HUES48 (cell line): ENCODE data around the gene ZBTB8A.
"Not testable (repeated sequence)": the region's sequence is repeated elsewhere in the genome, so short reads cannot be mapped to it uniquely, and the experiment has no call there.

Experiments used
- H3K27ac ChIP-seq: one replicate; pipeline ENCODE4 v1.7.0; 2013; ENCODE audit warnings: low read depth, low read length, inconsistent platforms
- H3K27me3 ChIP-seq: 2 replicates; pipeline ENCODE4 v1.6.1; 2013; ENCODE audit warnings: mild to moderate bottlenecking, low read length; ENCODE audit not compliant: control insufficient read depth, insufficient read depth
- H3K36me3 ChIP-seq: 2 replicates; pipeline ENCODE4 v1.6.1; 2013; ENCODE audit warnings: low read length; ENCODE audit not compliant: control insufficient read depth, insufficient read depth
- H3K4me1 ChIP-seq: 2 replicates; pipeline ENCODE4 v1.6.1; 2013; ENCODE audit warnings: mild to moderate bottlenecking, low read length; ENCODE audit not compliant: control insufficient read depth, insufficient read depth
- H3K4me3 ChIP-seq: 2 replicates; pipeline ENCODE4 v1.5.1; 2013; ENCODE audit warnings: mild to moderate bottlenecking, low read depth, low read length
- H3K9ac ChIP-seq: 2 replicates; pipeline ENCODE4 v1.6.1; 2013; ENCODE audit warnings: mild to moderate bottlenecking, low read depth, low read length, moderate library complexity
- H3K9me3 ChIP-seq: 2 replicates; pipeline ENCODE4 v1.6.1; 2013; ENCODE audit warnings: low read length; ENCODE audit not compliant: control insufficient read depth, insufficient read depth

Gene ZBTB8A

DNA sequence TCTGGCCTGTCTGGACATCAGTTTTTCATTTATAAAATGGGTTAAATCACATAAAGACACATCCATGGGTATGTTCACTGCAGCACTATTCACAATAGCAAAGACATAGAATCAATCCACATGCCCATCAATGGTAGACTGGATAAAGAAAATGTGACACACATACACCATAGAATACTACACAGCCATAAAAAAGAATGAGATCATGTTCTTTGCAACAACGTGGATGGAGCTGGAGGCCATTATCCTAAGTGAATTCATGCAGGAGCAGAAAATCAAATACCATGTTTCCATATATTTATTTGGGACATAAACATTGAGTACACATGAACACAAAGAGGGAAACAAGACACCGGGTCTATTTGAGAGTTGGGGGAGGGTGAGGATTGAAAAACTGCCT is 83.0 kb downstream of the ZBTB8A start:
- H3K36me3 ChIP-seq = peaks cover 24% of the 10 kb centered on the region
- no peaks in the 10 kb centered on the region for H3K9me3 ChIP-seq
- no peaks in the 10 kb centered on the region for H3K4me1 ChIP-seq
- no peaks in the 10 kb centered on the region for H3K27me3 ChIP-seq
- H3K27ac ChIP-seq = no peak overlapping the region
- no peak overlapping the region for H3K4me3 ChIP-seq
- H3K9ac ChIP-seq = no peak overlapping the region

DNA sequence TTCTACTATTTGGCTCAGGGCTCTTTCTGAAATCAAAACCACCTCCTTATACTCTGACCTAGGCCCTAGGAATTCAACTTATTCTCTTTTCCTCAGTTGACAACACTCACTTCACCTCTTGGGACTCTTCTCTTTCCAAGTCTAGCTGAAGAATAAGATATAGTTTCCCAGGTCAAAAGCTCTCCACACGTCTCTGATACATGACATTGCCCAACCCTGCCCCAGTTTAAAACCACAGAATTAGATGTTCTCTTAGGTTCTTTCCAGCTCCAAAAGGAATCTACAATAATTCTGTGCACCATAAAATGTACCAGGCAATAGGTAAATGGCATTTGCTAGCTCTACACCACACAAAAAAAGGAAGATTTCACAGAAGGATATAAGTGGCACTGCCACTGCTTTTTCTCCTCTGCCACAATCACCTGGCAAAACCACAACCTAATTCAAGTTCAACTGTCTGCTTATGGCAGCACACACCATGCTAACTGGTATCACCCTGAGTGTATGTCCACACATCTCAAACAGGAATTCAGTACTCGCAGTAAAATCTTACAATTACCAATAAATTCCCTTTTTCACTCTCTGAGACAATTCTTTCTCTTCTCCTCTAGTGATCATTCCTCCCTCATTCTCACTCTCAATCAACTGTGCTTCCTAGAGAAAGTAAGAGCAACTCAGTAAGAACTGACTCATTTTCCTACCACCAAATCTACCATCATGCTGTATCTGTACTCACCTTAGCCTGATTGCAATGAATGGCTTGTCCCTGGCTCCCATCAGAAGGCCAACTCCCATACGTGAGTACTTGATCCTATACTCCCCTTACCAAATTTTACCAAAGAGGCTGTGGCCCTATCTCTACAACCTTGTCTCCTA is 83.8 kb downstream of the ZBTB8A start:
- no peak overlapping the region for H3K4me3 ChIP-seq
- no peaks in the 10 kb centered on the region for H3K9me3 ChIP-seq
- H3K4me1 ChIP-seq = no peaks in the 10 kb centered on the region
- no peak overlapping the region for H3K27ac ChIP-seq
- H3K9ac ChIP-seq = no peak overlapping the region
- H3K36me3 ChIP-seq = peaks cover 30% of the 10 kb centered on the region
- H3K27me3 ChIP-seq = no peaks in the 10 kb centered on the region

DNA sequence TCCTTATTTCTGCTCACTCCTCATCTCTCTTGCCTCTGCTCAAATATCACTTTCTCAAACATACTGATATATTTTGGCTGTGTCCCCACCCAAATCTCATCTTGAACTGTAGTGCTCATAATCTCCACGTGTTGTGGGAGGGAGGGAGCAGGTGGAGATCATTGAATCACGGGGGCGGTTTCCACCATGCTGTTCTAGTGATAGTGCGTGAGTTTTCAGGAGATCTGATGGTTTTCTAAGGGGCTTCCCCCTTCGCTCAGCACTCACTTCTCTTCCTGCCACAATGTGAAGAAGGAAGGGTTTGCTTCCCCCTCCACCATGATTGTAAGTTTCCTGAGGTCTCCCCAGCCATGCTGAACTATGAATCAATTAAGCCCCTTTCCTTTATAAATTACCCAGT is 84.5 kb downstream of the ZBTB8A start:
- Histone ChIP-seq H3K4me1 (no peaks in the 10 kb centered on the region), H3K4me3 (no peak overlapping the region), H3K36me3 (peaks cover 35% of the 10 kb centered on the region), H3K27me3 (no peaks in the 10 kb centered on the region), H3K9me3 (no peaks in the 10 kb centered on the region), H3K27ac (no peak overlapping the region), H3K9ac (no peak overlapping the region)

DNA sequence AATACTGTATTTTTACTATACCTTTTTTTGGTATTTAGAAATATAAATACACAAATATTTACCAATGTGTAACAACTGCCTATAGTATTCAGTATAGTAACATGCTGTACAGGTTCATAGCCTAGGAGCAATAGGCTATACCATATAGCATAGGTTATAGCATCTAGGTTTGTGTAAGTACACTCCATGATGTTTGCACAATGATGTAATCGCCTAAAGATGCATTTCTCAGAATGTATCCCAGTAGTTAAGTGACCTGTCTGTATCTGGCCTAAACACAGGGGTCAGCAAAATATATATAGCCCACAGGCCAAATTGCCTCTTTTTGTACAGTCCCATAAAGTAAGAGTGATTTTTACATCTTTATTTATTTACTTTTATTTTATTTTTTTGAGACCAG is 86.9 kb downstream of the ZBTB8A start:
- Histone ChIP-seq H3K9ac (no peak overlapping the region), H3K27ac (no peak overlapping the region), H3K9me3 (no peaks in the 10 kb centered on the region), H3K27me3 (no peaks in the 10 kb centered on the region), H3K36me3 (peaks cover 47% of the 10 kb centered on the region), H3K4me3 (no peak overlapping the region), H3K4me1 (no peaks in the 10 kb centered on the region)

DNA sequence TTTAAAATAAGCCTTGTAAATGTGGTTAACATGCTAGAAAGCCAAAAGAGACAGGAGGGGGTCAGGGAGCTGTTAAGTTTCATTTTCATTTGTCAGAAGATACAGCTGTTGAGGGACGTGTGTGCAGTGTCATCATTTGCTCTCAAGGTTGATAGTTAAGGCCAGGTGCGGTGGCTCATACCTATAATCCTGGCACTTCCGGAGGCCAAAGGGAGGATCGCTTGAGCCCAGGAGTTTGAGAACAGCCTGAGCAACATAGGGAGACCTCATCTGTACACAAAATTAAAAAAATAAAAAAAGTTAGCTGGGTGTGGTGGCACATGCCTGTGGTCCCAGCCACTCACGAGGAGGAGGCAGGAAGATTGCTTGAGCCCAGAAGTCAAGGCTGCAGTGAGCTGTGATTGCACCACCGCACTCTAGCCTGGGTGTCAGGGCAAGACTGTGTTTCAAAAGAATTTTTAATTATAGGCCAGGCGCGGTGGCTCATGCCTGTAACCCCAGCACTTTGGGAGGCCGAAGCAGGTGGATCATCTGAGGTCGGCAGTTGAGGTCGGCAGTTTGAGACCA is 88.5 kb downstream of the ZBTB8A start:
- Histone ChIP-seq H3K27ac (no peak overlapping the region), H3K4me3 (no peak overlapping the region)

DNA sequence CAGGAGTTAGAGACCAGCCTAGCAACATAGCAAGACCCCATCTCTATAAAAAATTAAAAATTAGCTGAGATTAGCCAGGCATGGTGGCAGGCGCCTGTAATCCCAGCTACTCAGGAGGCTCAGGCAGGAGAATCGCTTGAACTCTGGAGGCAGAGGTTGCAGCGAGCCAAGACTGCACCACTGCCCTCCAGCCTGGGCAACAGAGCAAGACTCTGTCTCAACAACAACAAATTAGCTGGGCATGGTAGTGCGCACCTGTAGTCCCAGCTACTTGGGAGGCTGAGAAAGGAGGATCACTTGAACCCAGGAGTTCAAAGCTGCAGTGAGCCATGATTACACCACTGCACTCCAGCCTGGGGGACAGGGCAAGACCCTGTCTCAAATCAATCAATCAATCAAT is 90.9 kb downstream of the ZBTB8A start:
- Histone ChIP-seq H3K4me1 (peaks cover 18% of the 10 kb centered on the region), H3K36me3 (peaks cover 50% of the 10 kb centered on the region)
- not testable (repeated sequence) for H3K9ac ChIP-seq, H3K27me3 ChIP-seq, H3K9me3 ChIP-seq, H3K4me3 ChIP-seq, H3K27ac ChIP-seq

More for the DNA sequence above, 88.5 kb downstream of the ZBTB8A start:
- Histone ChIP-seq H3K27me3 (no peaks in the 10 kb centered on the region), H3K4me1 (peaks cover 6% of the 10 kb centered on the region), H3K9me3 (no peaks in the 10 kb centered on the region), H3K36me3 (peaks cover 43% of the 10 kb centered on the region), H3K9ac (no peak overlapping the region)

DNA sequence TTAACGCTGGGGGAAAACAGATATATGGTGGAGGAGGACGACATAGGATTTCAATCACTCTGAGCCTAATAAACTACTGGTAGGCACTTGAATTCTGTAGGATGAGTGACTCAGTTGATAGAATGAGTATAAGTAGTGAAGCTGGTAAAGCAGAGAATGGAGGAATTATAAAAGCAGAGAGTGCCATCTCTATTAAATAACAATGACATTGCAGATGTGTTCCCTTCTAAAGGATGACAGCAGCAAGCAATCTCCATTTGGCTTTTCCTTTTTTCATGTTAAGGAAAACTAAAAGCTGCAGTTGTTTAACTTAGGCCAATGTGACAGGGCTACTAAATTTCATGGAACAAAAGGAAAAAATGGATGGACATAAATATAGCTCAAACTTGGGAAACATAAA is 93.6 kb downstream of the ZBTB8A start:
- no peaks in the 10 kb centered on the region for H3K27me3 ChIP-seq
- H3K9me3 ChIP-seq = no peaks in the 10 kb centered on the region
- H3K4me3 ChIP-seq = peak overlapping the region; percentile 5; the same call in 1 of the 2 replicates
- peak overlapping the region; percentile 73 for H3K27ac ChIP-seq
- peaks cover 34% of the 10 kb centered on the region for H3K36me3 ChIP-seq
- no peak overlapping the region for H3K9ac ChIP-seq
- H3K4me1 ChIP-seq = peaks cover 40% of the 10 kb centered on the region

DNA sequence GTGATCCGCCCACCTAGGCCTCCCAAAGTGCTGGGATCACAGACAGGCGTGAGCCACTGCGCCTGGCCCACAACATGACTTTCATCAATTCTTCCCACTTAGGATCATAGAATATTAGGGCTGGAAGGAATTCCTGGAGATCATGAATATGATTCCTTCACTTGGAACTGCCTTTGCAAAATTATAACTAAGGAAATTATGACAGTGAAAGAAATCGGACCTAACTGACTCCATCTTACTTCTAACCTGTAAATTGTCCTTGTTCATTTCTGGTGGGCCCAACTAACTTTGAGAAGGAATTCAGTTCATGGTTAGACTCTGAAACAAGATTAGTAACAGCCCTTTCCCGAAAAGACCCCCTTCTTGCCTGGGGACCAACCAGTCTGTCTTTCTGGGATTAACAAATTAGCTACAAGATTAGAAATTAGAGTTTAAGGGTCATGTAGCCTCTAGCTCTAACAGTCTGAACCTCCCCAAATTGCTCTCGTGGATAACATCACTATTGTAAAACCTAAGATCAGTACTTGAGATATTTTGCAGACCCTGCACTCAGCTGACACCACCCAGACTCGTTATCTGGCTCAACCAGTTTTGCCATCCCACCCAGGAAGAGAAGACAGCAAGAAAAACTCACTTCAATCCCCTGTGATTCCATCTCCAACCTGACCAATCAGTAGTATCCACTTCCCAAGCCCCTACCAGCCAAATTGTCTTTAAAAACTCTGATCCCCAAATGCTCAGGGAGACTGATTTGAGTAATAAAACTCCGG is 96.5 kb downstream of the ZBTB8A start:
- no peak overlapping the region for H3K9ac ChIP-seq
- no peaks in the 10 kb centered on the region for H3K27me3 ChIP-seq
- H3K36me3 ChIP-seq = peaks cover 22% of the 10 kb centered on the region
- no peak overlapping the region for H3K27ac ChIP-seq
- H3K9me3 ChIP-seq = no peaks in the 10 kb centered on the region
- no peak overlapping the region for H3K4me3 ChIP-seq
- peaks cover 41% of the 10 kb centered on the region for H3K4me1 ChIP-seq

DNA sequence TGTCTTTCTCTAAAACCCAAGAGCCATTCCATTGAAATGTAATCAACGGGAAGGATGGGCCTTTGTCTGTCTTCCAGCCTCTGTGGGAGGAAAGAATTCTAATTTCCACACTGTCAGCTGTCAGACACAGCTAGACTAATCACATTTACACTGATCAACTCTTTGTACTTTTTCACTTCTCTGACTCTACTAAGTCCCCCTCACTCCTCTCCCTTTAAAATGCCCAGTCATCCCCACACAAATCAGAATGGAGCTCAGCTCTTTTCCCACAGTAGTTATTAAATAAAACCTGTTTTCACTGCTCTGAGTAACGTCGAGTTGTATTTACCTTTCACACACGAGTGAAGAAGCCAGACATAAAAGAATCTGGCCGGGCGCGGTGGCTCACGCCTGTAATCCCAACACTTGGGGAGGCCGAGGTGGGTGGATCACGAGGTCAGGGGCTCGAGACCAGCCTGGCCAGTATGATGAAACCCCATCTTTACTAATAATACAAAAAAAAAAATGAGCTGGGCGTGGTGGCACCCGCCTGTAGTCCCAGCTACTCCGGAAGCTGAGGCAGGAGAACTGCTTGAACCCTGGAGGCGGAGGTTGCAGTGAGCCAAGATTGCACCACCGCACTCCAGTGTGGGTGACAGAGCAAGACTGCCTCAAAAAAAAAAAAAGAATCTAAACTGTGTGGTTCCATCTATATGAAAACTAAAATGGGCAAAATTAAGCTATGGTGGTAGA is 97.9 kb downstream of the ZBTB8A start:
- Histone ChIP-seq H3K9ac (no peak overlapping the region), H3K27me3 (no peaks in the 10 kb centered on the region), H3K27ac (peak overlapping the region; percentile 73), H3K4me1 (peaks cover 44% of the 10 kb centered on the region), H3K4me3 (no peak overlapping the region), H3K9me3 (no peaks in the 10 kb centered on the region), H3K36me3 (peaks cover 13% of the 10 kb centered on the region)

DNA sequence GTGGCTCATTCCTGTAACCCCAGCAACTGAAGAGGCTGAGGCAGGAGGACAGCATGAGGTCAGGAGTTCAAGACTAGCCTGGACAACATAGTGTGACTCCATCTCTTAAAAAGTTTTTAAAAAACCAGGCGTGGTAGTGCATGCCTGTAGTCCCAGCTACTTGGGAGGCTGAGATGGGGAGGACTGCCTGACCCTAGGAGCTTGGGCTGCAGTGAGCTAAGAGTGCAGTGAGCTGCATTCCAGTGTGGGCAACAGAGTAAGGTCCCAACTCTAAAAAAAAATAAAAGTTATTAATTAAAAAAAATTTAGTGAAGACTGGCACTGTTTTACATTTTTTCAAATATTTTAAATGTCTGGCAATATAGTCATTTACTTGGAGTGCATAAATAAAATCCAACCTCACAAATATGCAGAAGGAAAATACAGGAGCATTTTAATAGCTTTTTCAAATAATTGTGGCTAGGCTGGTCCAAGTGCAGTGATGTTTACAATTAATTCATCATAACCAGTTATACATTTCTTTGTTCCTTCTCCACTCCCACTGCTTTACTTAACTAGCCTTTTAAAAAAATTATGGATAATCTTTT is 100.4 kb downstream of the ZBTB8A start:
- Histone ChIP-seq H3K27me3 (no peaks in the 10 kb centered on the region), H3K27ac (no peak overlapping the region)

More for the DNA sequence above, 100.4 kb downstream of the ZBTB8A start:
- H3K9me3 ChIP-seq = no peaks in the 10 kb centered on the region
- H3K4me3 ChIP-seq = no peak overlapping the region
- H3K9ac ChIP-seq = no peak overlapping the region
- H3K4me1 ChIP-seq = peaks cover 27% of the 10 kb centered on the region
- peaks cover 2% of the 10 kb centered on the region; the same call in 1 of the 2 replicates for H3K36me3 ChIP-seq
